ENCODE data around the gene COMTD1.

DNA sequence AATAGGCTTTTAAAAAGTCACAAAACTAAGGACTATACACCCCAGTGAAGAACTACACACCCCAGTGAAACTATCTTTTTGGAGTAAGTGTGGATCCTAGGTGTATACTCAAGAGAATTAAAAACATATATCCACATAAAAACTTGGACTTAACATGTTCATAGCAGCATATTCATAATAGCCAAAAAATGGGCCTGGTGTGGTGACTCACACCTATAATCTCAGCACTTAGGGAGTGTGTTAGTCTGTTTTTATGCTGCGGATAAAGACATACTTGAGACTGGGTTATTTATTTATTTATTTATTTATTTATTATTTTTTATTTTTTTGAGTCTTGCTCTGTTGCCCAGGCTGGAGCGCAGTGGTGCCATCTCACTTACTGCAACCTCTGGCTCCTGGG lies 19.0 kb upstream of the COMTD1 start:
- TF ChIP-seq, protein P1, sequence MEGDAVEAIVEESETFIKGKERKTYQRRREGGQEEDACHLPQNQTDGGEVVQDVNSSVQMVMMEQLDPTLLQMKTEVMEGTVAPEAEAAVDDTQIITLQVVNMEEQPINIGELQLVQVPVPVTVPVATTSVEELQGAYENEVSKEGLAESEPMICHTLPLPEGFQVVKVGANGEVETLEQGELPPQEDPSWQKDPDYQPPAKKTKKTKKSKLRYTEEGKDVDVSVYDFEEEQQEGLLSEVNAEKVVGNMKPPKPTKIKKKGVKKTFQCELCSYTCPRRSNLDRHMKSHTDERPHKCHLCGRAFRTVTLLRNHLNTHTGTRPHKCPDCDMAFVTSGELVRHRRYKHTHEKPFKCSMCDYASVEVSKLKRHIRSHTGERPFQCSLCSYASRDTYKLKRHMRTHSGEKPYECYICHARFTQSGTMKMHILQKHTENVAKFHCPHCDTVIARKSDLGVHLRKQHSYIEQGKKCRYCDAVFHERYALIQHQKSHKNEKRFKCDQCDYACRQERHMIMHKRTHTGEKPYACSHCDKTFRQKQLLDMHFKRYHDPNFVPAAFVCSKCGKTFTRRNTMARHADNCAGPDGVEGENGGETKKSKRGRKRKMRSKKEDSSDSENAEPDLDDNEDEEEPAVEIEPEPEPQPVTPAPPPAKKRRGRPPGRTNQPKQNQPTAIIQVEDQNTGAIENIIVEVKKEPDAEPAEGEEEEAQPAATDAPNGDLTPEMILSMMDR (IDR thresholded peaks at IDR 0.05): no peak
- TF ChIP-seq EZH2phosphoT487 (IDR thresholded peaks at IDR 0.05; ENCODE audit: borderline replicate concordance, low read depth) (no peak), EP300 (IDR thresholded peaks at IDR 0.05; ENCODE audit: borderline replicate concordance in 1 of 2, low read depth in 1 of 2, low read length in 1 of 2) (no peak), SMC3 (IDR thresholded peaks at IDR 0.05; ENCODE audit: low read depth, low read length) (no peak), FOXJ3 (CRISPR knock-in tag; IDR thresholded peaks at IDR 0.05) (no peak), SIN3A (IDR thresholded peaks at IDR 0.05; ENCODE audit: borderline replicate concordance, low read depth, low read length) (no peak)
- TF ChIP-seq, protein P2, sequence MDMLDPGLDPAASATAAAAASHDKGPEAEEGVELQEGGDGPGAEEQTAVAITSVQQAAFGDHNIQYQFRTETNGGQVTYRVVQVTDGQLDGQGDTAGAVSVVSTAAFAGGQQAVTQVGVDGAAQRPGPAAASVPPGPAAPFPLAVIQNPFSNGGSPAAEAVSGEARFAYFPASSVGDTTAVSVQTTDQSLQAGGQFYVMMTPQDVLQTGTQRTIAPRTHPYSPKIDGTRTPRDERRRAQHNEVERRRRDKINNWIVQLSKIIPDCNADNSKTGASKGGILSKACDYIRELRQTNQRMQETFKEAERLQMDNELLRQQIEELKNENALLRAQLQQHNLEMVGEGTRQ (IDR thresholded peaks at IDR 0.05; ENCODE audit: borderline replicate concordance, low read depth, low read length): no peak
- TF ChIP-seq, protein P3, sequence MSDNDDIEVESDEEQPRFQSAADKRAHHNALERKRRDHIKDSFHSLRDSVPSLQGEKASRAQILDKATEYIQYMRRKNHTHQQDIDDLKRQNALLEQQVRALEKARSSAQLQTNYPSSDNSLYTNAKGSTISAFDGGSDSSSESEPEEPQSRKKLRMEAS (IDR thresholded peaks at IDR 0.05; ENCODE audit: low read depth): no peak
- TF ChIP-seq, protein P4, sequence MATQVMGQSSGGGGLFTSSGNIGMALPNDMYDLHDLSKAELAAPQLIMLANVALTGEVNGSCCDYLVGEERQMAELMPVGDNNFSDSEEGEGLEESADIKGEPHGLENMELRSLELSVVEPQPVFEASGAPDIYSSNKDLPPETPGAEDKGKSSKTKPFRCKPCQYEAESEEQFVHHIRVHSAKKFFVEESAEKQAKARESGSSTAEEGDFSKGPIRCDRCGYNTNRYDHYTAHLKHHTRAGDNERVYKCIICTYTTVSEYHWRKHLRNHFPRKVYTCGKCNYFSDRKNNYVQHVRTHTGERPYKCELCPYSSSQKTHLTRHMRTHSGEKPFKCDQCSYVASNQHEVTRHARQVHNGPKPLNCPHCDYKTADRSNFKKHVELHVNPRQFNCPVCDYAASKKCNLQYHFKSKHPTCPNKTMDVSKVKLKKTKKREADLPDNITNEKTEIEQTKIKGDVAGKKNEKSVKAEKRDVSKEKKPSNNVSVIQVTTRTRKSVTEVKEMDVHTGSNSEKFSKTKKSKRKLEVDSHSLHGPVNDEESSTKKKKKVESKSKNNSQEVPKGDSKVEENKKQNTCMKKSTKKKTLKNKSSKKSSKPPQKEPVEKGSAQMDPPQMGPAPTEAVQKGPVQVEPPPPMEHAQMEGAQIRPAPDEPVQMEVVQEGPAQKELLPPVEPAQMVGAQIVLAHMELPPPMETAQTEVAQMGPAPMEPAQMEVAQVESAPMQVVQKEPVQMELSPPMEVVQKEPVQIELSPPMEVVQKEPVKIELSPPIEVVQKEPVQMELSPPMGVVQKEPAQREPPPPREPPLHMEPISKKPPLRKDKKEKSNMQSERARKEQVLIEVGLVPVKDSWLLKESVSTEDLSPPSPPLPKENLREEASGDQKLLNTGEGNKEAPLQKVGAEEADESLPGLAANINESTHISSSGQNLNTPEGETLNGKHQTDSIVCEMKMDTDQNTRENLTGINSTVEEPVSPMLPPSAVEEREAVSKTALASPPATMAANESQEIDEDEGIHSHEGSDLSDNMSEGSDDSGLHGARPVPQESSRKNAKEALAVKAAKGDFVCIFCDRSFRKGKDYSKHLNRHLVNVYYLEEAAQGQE (IDR thresholded peaks at IDR 0.05; ENCODE audit: low read depth, low read length): no peak

Data from SK-N-SH (cell line).